ENCODE results near the gene PMM1.
A peak's percentile ranks its signal among the peaks of the same experiment; 100 is the strongest.
"Not testable (repeated sequence)": the region's sequence is repeated elsewhere in the genome, so short reads cannot be mapped to it uniquely, and the experiment has no call there.

Gene PMM1

DNA sequence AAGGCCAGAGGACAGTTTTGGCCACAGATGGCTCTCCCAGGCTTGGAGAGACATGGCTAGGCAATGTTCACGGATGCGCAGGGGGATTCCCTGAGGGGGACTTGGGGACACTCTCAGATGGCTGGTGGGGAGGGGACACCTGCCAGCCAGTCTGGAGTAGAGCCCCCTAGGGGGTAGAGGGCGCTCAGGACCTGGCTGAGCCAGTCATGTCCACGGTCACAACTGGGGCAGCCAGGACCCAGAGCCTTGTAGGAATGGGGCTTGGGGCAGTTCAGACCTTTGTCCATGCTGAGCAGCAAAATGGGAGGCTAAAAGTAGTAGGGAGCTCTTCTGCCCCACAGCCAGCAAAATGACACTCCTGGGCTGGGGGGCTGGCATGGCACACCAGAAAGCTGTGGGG, 27.2 kb downstream of the PMM1 start:
- DNase-seq, result no peak

DNA sequence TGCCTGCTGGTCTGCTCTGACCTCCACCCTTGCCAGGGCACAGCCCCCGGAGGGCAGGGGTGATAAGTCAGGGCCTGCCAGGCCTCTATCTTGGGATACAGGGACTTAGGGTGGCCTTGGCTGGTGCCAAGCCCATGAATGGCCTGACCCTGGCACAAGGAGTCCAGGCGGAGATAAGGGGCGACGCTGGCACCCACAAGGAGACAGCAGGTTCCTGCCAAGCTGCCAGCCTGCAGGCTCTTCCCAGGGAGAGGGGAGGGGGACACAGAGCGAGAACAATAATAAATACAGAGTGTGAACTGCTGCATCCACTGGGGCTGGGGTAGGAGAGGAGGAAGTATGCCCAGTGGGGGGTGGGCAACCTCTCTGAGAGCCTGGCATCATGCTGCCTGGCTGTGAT, 27.9 kb downstream of the PMM1 start:
- no peak for DNase-seq

DNA sequence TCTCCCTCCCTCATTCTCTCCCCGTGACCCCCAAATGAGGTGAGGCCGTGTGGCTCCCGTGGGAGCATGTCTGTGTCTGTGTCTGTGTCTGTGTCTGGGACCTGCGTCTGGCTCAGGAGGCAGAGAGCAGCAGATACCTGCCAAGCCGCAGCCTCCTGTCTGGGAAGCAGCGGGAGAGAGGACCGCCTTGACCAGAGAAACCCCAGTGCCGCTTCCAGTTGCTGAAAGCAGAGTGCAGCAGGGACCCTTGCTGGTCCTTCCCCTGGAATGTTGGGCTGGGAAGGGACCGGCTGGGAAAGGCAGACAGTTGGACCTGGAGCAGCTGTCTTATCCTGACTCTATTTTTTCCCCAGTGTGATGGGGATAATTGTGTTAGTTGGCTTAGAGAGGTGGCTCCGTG, 28.3 kb downstream of the PMM1 start:
- no peak for DNase-seq

DNA sequence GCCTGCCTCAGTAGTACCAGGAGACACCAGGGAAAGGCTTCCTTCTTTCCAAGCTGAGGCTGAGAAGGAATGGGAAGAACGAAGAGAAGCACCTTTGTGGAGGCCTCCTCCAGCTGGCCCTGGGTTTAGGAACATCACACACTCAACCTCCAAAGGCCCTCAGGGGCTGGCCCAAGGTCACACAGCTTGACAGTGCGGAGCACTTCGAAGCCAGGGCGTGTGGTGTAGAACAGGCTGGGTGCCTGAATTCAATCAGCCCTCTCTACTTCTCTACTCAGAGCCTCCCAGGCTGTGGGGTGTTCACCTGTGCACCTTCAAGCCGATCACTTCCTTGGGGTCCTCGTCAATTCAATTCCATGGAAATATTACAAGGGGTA, 29.6 kb downstream of the PMM1 start:
- DNase-seq, result no peak

DNA sequence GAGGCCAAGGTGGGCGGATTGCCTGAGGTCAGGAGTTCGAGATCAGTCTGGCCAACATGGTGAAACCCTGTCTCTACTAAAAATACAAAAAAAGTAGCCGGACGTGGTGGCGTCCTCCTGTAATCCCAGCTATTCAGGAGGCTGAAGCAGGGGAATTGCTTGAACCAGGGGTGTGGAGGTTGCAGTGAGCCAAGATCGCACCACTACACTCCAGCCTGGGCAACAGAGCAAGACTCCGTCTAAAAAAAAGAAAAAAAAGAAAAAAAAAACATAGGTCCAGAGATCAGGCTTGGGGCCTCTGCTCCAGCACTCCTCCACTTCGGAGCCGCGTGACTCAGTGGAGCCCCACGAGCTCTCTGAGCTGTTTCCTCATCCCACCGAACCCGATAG, 31.4 kb downstream of the PMM1 start:
- DNase-seq, result not testable (repeated sequence)

DNA sequence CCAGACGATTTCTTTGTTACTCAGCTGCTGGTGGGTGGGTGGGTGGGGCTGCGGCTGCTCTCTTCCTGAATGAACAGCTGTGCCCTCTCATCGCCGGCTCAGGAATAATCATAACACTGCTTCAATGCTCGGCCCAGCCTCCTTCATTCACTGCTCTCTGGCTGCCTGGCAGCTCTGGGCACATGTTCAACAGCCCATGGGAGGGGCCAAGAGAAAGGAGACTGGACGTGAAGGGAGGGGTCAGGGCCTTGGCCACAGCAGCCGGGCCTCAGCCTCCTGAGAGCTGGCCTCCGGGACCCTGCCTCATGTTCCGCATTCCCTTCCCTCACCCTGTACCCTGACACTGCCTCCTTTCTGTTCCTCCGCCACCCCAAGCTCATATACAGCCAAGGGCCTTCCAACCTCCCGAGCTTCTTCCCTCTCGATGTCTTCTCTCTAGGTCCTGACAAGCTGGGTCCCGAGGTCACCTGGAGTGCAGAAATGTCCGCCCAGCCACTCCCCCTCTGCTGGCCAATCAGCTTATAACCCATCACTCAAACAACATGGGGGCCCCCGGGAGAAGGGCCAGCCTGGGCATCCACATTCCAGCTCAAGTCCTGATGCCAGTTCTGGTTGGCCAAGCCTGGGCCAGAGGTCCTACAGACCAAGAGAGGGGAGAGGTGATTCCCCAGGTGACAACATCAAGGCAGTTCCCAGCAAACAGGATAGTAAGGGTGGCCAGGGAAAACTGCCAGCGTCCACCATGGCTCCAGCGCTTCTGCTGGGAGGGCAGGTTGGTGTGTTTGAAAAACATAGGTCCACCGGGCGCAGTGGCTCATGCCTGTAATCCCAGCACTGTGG, 32.0 kb downstream of the PMM1 start:
- DNase-seq, result peak; percentile 16

DNA sequence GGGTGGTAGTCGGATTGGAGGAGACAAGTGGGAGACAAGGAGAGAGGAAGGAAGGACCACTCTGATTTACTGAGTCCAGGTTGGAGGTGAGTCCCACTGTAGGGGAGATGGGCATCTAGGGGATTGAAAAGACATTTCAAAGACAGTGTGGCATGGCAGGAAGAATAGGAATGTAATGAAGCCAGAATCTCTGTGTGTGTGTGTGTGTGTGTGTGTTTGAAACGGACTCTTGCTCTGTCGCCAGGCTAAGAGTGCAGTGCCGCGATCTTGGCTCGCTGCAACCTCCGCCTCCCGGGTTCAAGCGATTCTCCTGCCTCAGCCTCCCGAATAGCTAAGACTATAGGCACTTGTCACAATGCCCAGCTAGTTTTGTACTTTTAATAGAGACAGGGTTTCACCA, 33.1 kb downstream of the PMM1 start:
- DNase-seq, result no peak

DNA sequence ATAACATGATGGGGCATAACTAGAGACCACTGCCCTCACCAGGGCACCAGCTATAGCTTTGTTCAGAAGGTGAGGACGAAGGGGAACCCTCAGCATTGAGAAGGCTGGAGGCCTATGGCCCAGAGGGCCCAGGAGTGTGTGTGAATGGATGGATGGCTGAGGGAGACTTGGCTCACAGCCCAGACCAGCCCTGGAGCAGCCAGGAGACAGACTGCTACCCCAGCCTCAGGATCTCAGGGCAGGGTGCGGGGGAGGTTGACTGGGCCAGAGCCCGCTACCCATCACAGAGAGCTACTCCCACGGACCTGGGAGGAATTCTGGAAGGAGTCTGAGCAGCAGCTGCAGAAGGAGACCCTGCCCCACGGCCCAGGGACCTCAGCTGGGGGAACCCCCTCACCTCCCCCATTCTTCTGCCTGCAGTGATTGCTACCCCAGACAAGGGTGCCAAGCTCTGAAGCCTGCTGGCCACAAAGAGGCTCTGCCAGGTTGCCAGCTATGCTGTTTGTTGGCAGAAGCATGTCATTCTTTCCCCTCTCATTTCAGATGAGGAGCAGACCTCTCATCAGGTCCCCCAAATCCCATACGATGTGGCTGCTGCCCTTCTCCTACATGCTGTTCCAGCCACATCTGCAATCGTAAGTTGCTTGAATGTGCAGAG, 34.2 kb downstream of the PMM1 start:
- DNase-seq, result no peak

DNA sequence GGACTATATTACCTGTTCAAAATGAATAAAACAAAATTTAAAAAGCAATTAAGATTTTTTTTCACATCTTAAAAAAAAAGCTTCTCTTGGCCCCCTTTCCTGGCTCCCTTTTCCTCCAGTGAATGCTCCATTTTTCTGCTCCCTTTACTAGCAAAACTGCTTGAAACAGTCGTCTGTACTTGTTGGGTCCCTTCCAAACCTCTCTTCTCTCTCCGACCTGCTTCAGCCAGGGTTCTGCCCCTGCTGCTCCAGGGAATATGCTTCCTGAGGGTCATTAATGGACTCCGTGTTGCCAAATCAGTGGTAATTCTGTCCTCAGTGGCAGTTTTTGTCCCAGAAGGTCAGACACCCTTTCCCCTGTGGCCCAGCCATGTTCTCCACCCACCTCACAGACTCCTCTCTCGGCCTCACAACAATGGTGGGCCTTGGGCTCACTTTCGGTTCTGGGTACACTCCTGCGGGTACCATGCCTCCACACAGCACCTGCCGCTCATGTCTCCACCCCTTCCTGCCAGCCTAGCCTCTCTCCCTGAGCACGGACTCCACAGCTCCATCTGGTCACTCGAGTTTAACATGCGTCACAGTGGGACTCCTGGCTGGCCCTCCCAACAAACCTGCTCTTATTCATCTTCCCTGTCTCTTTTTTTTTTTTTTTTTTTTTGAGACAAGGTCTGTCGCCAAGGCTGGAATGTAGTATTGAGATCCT, 37.6 kb downstream of the PMM1 start:
- no peak for DNase-seq

DNA sequence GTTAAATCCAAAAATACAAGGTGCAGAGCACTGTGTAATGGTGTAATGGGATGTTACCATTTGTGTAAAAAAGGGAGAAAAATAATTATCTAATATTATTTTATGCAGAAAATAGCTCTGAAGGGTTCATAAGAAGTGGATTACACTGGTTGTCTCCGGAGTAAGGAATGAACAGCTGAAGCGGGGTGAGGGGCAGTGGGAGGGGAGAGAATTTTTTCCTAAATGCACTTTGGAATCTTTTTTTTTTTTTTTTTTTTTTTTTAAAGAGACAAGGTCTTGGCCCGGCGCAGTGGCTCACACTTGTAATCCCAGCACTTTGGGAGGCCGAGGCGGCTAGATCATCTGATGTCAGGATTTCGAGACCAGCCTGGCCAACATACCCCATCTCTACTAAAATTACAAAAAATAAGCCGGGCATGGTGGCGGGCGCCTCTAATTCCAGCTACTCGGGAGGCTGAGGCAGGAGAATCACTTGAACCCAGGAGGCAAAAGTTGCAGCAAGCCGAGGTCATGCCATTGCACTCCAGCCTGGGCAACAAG, 38.6 kb downstream of the PMM1 start:
- DNase-seq, result no peak

DNA sequence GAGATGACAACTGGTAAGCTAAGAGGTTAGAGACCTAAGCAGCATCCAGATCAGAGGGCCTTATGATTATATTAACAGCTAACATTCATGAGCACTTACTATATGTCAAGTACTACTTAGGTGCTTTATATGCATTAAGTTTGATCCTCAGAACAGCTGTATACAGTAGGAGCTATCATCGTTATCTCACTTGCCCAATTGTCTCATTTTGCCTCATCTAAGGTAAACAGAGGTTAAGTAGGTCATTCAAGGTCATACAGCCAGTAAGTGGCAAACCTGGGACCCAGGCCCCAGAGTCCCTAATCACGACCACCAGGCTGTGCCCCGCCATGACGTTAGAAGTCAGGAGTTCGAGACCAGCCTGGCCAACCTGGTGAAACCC, 40.8 kb downstream of the PMM1 start:
- DNase-seq, result no peak

DNA sequence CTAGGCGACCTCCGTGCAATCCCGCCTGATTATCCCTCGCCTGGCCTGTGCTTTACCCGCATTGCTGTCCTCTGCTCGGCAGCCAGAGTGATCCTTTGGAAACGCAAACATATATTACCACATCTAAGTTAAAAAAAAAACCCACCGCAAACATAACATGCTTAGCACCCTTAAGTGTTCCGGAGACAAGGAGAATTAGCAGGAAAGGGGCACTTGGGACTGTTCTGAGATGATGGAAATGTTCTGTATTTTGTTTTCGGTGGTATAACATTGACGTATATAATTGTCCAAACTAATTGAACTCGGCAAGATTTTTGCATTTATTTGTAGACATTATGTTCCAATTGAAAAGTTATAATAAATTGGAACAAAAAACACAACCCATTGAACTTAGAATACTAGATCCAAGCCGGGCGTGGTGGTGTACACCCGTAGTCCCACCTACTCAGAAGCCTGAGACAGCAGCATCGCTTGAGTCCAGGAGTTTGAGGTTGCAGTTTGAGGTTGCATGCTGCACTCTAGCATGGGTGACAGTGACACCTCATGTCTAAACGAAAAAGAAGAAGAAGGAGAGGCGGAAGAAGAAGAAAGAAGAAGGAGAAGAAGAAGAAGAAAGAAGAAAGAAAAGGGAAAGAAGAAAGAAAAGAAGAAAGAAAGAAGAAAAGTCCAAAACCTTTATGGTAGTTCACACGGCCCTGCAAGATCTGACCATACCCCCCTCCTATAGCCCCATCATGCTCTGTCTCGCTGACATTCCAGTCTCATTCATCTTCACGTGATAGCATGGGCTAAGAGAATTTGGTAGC, 44.8 kb downstream of the PMM1 start:
- no peak for DNase-seq

DNA sequence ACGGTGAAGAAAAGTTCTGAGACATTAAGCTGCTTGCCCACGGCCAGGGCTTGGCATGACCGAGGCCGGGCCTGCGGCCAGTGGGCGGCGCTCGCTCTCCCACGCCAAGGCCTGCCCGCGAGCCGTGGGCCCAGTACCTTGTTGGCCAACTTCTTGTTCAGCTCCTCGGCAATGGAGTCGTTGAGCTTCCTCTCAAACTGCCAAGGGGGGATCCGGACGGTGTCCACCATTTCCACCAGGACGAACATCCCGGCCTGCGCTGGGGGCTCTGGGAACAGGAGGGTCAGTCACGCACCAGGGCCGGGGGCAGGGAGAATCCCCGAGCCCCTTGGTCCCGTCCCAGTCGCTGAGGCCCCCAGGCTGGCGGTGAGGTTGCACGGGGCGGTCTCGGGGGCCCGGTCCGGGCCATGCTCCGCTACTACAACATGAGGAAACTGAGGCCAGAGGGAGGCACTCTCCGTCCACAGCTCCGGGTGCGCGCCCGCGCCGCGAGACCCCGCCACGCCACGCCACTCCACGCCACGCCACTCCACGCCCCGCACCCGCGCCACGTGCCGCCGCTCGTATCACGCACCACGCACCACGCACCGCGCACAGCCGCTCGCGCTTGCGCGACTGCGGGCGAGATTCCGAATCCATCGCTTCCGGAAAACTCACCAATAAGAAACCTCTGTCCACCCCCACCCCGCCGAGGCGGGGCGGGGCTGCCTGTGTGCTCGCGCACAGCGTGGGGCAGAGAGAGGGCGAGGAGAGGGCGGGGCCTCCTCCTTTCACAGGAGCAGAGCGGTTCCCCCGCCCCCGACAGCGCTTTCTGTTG, 45.6 kb downstream of the PMM1 start, which contains the start of gene POLR3H:
TSS of gene POLR3H (minus strand) at position 617 of the 817 bp plus-strand sequence. CDS start at position 248, 369 bp downstream.
- peak; percentile 99 for DNase-seq

DNA sequence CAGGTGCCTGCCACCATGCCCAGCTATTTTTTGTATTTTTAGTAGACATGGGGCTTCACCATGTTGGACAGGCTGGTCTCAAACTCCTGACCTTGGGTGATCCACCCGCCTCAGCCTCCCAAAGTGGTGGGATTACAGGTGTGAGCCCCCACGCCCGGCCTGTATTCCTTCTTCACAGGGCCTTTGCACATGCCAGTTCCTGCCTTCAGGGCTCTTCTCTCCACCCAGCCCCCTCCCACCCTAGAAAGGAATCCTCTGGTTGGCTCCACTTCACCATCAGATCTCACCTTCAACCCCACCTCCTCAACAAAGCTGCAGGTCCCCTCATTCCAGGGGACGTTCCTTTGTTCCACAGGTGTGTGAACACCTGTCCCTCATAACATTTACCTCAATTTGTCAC, 47.4 kb downstream of the PMM1 start:
- no peak for DNase-seq

DNA sequence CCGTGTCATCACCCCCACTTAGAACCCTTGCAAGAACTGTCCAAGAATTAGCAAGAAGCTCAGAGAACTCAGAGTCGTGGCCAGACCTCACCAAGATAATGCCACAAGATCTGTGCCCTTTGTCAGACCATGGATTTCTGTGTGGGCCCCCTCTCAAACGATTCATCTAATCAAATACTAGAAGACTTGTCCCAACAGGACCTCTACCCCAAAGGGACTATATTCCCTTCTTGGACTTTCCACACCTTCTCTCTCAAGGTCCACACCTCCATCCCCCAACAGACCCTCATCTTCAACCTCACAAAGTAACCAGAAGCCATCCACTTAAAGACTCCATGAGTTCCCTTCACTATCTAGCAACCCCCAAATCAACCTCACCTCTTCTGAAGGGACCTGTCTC, 48.2 kb downstream of the PMM1 start:
- no peak for DNase-seq

DNA sequence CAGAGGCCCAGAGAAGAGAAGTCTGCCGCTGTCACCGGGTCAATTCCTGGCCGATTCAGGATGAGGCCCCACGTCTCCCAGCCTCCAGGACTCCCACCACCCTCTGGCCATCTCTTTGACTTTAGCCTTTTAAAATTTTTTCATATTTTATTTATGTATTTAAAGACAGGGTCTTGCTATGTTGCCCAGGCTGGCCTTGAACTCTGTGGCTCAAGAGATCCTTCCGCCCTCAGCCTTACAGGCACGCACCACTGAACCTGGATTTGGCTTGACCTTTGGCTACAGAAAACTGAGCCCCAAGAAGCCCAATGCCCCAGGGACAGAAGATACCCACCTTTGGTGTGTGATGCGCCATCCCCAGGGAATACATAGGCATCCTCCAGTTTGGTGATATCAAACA, 49.3 kb downstream of the PMM1 start:
- no peak for DNase-seq

DNA sequence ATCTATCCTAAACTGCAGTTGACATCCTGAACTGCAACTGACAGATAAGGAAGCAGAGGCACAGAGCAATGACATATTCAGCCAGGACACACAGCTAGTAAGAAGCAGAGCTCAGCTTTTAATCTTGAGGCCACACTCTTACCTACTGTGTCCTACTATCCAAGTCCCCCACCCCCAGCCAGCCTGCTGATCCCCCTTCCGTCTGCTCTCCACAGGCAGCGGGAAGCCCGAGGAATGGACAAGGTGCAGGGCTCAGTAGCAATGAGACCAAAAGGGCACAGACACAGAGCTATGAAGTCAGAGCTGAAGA, 49.7 kb downstream of the PMM1 start:
- no peak for DNase-seq

DNA sequence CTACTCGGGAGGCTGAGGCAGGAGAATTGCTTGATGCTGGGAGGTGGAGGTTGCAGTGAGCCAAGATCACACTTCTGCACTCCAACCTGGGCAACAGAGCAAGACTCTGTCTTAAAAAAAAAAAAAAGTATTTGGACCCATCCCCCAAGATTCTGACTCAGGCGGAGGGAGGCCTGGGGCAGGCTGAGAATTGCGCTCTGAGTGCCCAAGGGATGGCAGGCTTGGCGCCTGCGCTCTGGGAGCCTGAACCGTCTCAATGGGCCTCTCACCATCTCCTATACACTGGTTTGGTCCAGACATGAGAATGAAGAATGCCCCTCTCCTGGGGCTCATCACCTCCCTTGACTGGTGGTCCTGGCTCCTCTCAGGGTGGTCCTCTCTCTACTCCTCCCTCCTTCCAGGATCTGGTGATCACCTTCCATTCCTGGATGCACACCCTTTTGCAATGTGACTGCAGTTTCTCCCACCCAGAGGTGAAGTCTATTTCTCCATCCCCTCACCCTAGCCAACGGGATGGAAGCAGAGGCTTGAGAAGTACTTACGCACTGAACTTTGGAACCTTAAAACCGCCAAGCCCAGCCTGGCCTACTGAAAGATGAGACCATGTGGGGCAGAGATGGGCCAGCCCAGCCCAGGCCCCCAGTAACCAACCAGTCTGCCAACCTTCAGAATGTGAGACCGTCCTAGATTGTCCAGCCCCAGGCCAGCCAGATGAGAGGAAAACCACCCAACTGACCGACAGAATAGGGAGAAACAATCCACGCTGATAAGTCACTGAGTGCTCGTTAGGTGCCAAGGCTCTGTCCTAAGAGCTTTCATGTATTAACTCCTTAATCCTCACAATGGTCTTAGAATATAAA, 50.3 kb downstream of the PMM1 start:
- no peak for DNase-seq

DNA sequence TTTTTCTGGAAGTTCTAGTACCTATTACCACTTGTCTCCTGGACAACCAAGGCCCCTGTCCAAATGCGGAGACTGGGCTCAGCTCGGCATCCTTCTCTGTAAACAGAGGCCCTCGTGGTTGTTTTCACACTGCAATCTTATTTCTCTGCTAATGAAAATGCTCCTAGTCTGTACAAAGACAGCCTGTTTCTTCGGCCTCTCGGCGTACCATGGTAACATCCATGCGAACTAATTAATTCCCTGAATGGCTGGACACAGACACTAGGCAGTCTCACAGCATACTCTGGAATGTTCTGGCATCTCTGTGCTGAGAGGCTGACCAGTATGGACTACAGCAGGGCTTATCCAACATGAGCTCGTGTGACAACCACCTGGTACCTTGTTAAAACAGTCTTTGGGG, 51.1 kb downstream of the PMM1 start:
- DNase-seq, result no peak

DNA sequence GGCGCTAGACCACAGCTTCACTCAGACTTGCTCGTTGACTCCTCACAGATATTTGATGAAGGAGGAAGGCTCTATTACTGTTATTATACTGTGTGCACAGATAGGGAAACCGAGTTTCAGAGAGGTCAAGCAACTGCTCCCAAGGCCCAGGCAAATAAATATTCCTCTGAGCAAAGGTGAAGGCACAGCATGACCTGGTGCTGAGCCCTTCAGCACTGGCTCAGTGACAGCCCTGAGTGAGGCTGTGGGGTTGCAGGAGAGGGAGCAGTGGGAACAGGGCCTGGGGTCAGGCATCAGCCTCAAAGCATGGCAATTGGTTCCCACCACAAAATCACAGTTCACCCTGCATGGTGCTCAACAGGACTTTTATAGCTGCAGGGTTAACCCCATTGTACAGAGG, 52.4 kb downstream of the PMM1 start:
- DNase-seq, result no peak

DNA sequence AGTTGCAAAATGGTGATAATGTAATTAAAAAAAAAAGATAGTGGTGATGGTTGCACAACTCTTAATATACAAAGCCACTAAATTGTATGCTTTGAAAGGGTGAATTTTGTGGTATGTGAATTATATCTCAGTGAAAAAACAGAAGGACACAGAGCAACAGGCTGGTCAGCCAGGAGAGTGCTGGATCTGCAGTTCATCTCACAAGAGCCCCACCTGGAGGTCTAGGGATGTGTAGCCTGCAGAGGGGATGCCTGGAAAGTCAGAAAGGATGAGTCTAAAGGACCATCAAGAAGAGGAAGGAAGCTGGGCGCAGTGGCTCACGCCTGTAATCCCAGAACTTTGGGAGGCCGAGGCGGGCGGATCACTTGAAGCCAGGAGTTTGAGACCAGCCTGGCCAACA, 54.4 kb downstream of the PMM1 start:
- DNase-seq, result no peak
